Fibroblast of skin of abdomen (primary cell): ENCODE results near the gene MS4A12.
"Not testable (repeated sequence)": the region's sequence is repeated elsewhere in the genome, so short reads cannot be mapped to it uniquely, and the experiment has no call there.

Source experiments
- DNase-seq: peaks from one replicate; pipeline ENCODE4 v3.0.0-alpha.2; 2013

Gene MS4A12

GRCh38 chr11:60513496-60514460 lies 21.2 kb downstream of the MS4A12 start:
- DNase-seq = no peak

GRCh38 chr11:60515144-60515855 lies 22.7 kb downstream of the MS4A12 start, which contains the start of gene MS4A13:
Gene MS4A13, plus strand, starts transcription at chr11:60515392. Its CDS starts 2,692 bp downstream, at chr11:60518084.
- no peak for DNase-seq

- no peak for DNase-seq
Observed at GRCh38 chr11:60528465-60528864, 35.9 kb downstream of the MS4A12 start.

GRCh38 chr11:60528934-60529333 lies 36.4 kb downstream of the MS4A12 start:
- DNase-seq = no peak

GRCh38 chr11:60530454-60531100 lies 38.0 kb downstream of the MS4A12 start:
- DNase-seq = no peak

GRCh38 chr11:60532383-60532782 lies 39.8 kb downstream of the MS4A12 start:
- not testable (repeated sequence) for DNase-seq

- not testable (repeated sequence) for DNase-seq
Observed at GRCh38 chr11:60538627-60539026, 46.0 kb downstream of the MS4A12 start.

- no peak for DNase-seq
Observed at GRCh38 chr11:60544077-60544476, 51.5 kb downstream of the MS4A12 start.
